GM12891 (cell line): ENCODE data around the gene SAXO2.
"Not testable (repeated sequence)": the region's sequence is repeated elsewhere in the genome, so short reads cannot be mapped to it uniquely, and the experiment has no call there.

Experiments used
- DNase-seq: peaks from one replicate; pipeline ENCODE4 v3.0.0; 2011; ENCODE audit warnings: low spot score; ENCODE audit not compliant: insufficient read length
- FAIRE-seq: peaks from 2 replicates; lab custom pipeline; 2011; peaks lifted over from hg19 to GRCh38; lab: Jason Lieb, UNC

Gene SAXO2

GRCh38 chr15:82333603-82334553 is 71.3 kb downstream of the SAXO2 start:
- FAIRE-seq, DNase-seq: not testable (repeated sequence)
